GM18519 (cell line): ENCODE data around the gene IQCH.

Source experiments
- ATAC-seq: cut with Tn5 transposase; IDR thresholded peaks from one replicate; pipeline ENCODE4 v1.9.1; 2021; ENCODE audit warnings: mild to moderate bottlenecking, moderate library complexity; ENCODE audit not compliant: unreplicated experiment, low FRiP score

The IQCH gene

GRCh38 chr15:67520321-67521028 is 265.9 kb downstream of the IQCH start:
- ATAC-seq: no peak

- ATAC-seq: peak; percentile 53
Measured at GRCh38 chr15:67521029-67521782, 266.6 kb downstream of the IQCH start, which contains the start of gene C15orf61. C15orf61 (plus strand) TSS chr15:67521131; CDS start chr15:67521249, 118 bp downstream.

GRCh38 chr15:67521783-67522568 is 267.4 kb downstream of the IQCH start:
- peak; percentile 9 for ATAC-seq

- no peak for ATAC-seq
Measured at GRCh38 chr15:67523330-67523729, 268.7 kb downstream of the IQCH start.

- no peak for ATAC-seq
Measured at GRCh38 chr15:67524235-67524634, 269.6 kb downstream of the IQCH start.

GRCh38 chr15:67528513-67528912 is 273.9 kb downstream of the IQCH start:
- no peak for ATAC-seq

- ATAC-seq: no peak
Measured at GRCh38 chr15:67531379-67531914, 276.9 kb downstream of the IQCH start.

GRCh38 chr15:67533873-67534272 is 279.3 kb downstream of the IQCH start:
- ATAC-seq: no peak

GRCh38 chr15:67534360-67534759 is 279.8 kb downstream of the IQCH start:
- ATAC-seq: no peak

- ATAC-seq: no peak
Measured at GRCh38 chr15:67537771-67538170, 283.2 kb downstream of the IQCH start.

- ATAC-seq: no peak
Measured at GRCh38 chr15:67542420-67543347, 288.1 kb downstream of the IQCH start, which contains the start of gene MAP2K5. MAP2K5 (plus strand) TSS chr15:67542703; CDS start chr15:67543336, 633 bp downstream.

GRCh38 chr15:67543348-67543718 is 288.7 kb downstream of the IQCH start:
- ATAC-seq: no peak

- no peak for ATAC-seq
Measured at GRCh38 chr15:67544475-67544874, 289.9 kb downstream of the IQCH start.

- ATAC-seq: no peak
Measured at GRCh38 chr15:67545864-67546263, 291.3 kb downstream of the IQCH start.

GRCh38 chr15:67547064-67547463 is 292.5 kb downstream of the IQCH start:
- ATAC-seq: no peak

- ATAC-seq: no peak
Measured at GRCh38 chr15:67547836-67548235, 293.2 kb downstream of the IQCH start.

- no peak for ATAC-seq
Measured at GRCh38 chr15:67548236-67548852, 293.8 kb downstream of the IQCH start.

GRCh38 chr15:67548862-67549651 is 294.5 kb downstream of the IQCH start:
- no peak for ATAC-seq
